ENCODE results near the gene LRRC8B.

Gene LRRC8B

DNA sequence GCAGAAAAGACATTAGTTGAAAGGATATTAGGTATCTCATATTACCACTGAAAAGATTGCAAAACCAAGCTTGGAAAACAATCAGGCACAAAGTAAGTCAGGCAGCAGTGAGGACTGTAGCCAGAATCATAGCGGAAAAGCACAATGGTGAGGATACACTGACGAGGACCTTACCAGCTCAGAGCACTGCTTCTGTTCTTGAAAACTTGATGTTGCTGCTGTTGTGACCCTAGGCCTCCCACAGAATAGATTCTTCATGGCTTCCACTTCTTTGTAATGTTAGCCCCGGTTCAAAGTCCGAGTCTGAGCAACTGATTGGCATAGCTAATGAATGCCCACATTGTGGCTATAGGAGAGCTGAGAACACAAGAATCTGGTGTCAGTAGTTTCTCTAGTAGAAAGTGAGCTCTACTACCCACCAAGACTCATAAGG, 63.1 kb downstream of the LRRC8B start:
- no peak for DNase-seq

DNA sequence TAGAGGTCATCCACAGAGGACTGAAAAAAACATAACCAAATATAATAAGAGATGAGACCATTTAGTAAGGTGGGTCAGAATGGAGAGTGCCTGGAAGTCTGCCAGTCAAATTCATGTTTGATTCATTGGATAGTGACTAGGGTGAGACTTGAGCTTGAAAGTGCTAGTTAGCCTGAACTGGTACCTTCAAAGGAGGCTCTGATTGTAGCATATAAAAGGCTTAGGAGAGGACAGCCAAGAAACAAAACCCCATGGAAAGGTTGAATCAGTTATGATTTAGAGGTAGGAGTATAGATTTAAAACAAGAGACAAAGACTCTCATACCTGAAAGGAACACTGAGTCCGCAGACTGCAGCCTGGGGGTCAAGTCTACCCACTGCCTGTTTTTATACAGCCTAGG, 63.9 kb downstream of the LRRC8B start:
- no peak for DNase-seq

DNA sequence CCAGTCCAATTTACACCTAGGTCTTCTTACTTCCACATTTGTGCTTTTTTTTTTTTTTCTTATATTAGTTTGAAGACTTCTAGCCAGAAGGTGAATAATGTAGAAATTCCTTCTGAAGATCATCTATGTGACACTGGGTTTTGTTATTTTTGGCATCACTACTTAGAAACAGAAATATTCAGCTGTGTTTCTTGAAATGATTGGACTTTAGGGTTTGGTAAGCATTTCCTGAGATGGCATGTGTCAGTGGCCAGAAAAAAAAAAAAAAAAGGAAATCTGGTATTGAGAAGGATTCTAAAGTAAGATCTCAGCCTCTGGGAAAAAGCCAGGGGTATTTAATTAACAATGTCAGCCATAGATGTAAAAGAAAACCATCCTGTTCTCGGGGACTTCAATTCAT, 64.9 kb downstream of the LRRC8B start:
- DNase-seq = no peak

DNA sequence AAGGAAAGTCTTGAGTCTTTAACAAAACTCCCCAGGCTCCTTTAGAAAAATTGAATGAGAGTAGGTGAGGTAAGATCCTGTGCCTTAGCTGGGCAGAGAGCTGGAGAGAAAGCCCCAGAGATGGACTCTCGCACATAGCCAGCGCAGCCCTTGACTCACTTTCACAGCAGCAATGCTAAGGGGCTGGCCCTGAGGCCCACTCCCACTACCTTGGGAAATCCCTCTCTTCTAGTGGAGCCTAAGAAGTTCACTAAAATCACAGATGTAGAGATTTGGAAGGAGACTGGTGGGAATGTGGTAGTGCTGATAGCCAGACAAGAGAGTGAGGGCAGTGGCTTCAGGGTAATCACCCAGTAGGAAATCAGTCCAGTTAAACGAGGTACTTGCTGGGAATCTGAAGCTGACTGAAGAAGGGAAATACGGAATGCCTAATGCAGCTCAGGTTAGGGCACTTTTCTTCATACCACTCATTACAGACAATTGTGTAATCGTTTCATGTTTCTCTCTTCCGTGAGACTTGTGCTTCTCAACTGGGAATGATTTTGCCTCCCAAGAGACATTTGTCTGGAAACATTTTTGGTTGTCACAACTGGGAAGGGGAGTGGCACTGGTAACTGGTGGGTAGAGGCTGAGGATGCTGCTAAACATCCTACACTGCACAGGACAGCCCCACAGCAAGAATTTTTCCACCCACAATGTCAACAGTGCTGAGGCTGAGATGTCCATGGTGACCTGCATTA, 65.9 kb downstream of the LRRC8B start:
- no peak for DNase-seq

DNA sequence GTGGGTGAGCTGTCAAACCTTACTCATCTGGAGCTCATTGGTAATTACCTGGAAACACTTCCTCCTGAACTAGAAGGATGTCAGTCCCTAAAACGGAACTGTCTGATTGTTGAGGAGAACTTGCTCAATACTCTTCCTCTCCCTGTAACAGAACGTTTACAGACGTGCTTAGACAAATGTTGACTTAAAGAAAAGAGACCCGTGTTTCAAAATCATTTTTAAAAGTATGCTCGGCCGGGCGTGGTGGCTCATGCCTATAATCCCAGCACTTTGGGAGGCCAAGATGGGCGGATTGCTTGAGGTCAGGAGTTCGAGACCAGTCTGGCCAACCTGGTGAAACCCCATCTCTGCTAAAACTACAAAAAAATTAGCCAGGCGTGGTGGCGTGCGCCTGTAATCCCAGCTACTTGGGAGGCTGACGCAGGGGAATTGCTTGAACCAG, 68.3 kb downstream of the LRRC8B start:
- peak; percentile 38 to 75 (median 60) for DNase-seq

DNA sequence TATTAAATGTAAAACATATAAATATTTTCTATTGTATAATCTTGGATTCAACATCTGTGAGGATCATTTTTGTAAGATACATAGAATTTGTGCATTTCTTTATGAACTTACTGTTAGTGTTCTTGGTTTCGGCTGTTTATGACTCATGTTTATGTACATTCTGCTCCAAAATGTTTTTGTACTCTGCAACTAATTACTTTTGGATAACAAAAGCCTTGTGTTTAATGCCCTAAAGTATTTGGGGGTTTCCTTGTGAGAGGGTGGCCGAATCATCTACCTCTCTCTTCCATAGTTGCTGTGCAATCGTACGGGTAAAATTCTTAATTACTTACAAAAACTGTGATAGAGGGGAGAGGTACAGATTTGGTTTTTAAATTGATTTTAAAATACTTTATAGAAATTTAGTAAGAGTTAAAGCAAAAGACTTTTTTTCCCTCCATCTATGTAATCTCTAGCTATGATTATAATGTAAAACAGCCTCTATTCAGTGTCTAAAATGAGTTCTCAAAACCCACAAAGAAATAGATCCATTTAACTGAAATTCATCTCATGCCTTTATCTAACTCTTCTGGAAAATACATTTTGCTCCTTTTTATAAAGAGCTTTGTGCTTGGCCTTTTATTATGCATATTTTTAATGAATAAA, 69.6 kb downstream of the LRRC8B start:
- no peak for DNase-seq

DNA sequence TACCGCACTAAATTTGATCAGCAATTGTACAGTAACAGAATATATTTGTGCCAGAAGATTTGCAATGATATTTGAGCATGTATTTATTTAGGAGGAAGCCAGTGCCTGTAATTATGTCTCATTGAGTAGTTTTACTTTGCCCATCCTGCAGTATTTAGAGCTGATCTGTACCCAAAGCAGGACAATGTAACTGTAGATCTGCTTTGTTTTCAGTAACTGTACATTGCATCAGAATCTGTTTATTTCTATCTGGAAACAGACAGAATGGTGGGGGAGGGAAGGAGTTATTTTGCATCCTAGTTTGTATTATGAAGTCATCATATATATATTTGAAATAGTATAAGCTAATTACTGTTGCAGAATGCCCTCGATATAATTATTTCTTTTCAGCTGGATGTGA, 72.1 kb downstream of the LRRC8B start:
- DNase-seq = no peak

DNA sequence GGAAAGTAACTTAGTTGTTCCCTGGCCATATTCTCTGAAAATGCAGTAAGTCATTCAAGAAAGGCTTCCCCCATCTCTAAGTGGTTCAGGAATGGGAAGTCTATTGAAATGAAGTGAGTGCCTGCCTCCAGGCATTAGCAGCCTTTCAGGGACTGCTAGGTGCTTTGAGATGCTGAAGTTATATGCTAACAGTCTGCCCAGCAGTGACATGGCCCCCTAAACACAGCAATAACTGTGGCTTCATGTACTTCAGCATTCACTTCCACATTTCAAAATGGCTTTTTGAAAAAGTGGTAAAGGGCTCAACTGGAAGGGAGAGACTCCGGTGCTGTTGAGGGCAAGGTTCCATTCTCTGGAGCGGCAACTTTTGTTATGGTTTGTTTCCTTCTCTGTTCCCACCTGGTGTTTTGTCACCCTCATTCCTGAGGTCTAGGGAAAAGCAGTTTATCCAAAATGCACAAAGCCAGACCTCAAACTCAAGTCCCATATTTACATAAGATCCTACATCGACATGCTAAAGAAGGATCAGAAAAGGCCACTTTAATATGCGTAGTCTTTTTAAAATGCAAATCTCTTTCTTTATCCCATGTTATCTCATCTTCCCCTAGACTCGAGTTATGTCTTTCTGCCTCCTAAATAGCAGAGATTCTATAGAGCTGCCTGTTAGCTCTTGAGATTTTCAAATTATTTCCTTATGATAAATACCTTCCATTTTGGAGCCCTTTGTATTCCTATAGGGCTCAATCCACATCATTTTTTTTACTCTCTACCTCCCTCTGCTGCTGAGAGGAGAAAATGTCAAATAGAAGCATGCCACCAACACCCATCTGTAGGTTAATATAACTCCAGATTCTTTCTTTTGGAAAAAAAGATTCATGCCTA, 74.1 kb downstream of the LRRC8B start:
- peak; percentile 19 to 62 (median 56) for DNase-seq

DNA sequence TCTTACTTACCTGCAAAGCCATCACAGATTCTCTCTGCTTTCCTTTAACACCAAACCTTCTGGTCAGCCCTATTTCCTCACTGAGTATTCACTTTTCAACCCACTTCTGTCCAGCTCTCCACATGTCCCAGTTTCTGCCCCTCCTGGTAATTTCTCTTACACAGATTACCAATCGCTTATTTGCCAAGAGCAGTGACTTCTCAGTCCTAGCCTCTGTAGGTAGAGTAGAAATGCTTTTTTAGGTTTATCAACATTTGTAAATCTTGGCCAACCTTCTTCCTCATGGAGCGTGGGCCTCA, 74.7 kb downstream of the LRRC8B start:
- DNase-seq = no peak

DNA sequence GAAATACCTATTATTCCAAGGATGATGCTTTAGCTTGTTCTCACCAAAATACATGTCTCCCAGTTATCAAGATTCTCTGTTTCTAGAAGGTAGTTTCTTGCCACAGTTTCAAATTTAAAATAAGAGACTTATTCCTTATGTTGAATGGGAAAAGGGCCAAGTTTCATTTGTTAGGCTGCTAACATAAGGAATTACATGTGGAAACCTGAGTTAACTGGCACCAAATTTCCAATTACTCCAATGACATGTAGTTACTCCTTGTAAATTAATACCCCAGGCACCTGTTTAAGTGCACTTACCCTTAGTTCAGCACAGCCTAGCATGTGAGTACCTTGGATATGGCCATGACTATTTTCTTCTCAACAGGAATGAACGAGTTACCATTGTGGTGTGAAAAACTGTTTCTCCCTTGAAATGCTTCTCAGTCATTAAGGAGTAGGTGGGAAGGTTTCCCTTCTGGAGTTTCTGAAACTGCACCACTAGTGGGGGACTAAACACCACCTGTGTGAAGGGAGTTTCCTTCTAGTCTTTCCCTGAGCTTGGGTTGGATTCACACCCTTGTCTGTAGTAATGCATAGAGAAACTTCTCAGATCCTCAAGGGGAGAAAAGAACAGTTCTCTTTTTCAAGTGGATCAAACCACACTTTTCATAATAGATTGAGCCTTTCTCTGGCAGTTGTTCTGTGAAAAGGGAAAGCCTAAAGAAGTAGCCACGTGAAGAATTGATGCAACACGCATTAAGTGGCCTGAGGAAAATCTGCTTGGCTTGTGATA, 76.0 kb downstream of the LRRC8B start:
- DNase-seq = peak in 3 of 4 experiments; percentile 8 to 41 (median 40)

DNA sequence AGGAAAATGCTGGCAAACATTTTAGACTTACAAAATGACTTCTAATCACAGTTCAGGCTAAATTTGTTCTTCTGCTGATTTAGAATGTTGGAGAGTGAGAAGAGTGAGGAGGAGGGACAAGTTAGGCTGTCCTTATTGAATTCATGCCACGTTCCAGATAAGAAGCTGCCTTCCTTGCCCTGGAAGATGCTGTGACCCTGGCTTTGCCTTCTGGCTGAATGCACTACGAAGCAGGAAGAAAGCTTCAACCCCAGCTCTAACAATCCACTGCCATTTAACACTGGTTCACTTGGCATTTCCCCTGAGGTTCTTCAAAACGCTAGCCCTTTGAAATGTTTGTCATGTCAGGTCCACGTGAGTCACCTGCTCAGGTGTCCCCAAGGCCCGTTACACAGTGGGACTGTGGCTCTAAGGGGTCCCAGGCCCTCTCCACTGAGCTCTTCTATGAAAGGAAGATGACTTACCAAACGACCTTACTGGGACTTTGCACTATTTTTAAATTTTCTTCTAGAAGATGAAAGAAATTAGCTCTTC, 78.3 kb downstream of the LRRC8B start:
- DNase-seq = no peak

DNA sequence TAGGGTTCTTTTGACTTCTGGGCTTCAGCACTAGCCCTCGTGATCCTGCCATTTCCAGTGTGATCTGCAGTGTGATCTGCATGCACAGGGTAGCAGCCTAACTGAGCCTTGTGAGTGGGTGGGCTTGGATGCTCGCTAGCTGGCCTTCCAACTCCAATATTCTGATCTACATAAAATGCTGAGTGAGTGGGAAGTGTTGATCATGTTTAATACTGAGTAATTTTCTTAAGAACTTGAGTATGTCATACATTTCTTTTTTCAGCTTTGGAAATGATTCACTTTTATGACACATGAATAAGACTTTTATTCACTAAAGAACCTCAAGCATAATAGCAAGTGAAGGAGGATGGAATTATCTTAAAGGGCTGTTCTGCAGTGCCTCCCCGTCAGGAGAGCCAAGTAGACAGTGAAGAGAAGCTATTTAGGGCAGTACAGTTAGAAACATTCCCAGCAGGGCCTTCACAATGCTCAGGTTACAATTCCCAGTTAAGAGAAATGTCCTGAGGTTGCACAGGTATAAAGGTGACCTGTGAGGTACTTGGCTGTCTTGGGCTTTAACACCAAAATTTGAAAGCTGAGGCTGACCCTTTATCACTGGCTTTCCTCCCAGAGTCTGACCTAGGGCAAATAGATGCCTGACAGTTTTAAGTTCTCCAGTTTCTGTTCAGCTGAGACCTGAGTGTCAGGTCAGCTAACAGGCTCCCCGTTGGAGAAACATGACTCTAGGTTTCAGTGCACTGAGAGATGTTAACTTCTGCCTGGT, 79.2 kb downstream of the LRRC8B start:
- peak in 1 of 4 experiments; percentile 9 for DNase-seq

DNA sequence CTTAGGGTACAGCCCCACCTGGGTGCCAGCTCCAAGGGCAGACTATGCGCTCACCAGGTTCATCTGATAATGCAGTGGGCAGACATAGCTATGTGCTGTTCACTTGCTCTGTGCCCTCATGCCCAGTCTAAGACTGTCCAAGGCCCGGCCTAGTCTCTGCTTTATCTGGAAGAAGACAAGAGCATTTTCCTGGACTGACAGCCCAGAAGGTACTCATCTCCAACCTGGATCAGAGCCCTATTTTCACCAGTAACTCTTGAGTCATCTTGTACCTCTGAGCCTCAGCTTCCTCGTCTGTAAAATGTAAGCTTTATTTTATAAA, 79.7 kb downstream of the LRRC8B start:
- no peak for DNase-seq

DNA sequence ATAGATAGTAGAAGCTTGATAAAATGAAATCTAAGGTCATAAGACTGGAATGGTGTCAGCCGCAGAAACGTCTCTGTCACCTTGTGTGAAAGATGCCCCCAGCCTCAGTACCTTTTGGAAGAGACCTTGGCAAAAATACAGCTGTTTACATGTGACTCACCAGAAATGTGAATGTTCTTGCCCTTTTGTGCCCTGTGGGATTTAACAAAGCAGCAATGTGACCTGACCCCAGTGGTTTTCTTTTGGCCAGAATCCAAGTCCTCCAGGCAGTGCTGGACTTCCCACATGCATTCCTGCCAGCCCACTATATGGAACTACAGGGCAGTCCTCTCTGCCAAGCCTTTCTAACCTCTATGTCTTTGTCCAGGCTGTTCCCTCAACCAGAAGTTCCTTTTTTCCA, 81.1 kb downstream of the LRRC8B start:
- peak; percentile 25 to 57 (median 50) for DNase-seq

DNA sequence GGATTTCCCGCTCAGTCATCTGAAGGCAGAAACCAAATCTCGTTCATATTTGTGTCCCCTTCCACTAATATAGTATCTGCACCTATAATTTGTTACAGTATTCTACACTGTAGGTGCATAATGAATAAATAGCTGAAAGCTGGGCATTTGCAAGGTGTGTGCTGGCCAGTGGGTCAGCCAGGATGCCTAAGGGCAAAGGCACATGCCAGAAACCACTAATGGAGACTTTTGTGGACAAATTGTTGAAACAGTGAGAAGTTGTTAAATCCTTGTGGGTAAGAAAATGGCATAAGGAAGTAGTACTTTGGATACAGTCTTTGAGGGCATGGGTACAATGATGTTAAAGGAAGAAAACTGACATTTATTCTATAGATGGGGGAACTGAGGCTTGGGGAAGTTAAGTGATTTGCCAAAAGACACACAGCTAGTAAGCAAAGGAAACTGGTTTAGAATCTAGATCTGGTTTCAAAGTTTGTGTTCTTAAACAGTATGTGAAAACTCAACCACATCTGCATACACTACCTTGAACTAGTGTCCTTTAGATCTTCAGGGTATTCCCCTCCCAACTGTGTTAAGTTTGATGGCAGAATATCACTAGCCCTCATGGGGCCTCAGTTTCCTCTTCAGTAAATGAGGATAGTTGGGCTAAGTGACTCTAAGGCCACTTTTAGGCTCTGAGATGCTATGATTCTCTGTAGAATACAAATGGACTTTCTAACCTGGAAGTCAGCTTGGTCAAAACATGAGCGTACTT, 81.8 kb downstream of the LRRC8B start:
- DNase-seq = no peak

DNA sequence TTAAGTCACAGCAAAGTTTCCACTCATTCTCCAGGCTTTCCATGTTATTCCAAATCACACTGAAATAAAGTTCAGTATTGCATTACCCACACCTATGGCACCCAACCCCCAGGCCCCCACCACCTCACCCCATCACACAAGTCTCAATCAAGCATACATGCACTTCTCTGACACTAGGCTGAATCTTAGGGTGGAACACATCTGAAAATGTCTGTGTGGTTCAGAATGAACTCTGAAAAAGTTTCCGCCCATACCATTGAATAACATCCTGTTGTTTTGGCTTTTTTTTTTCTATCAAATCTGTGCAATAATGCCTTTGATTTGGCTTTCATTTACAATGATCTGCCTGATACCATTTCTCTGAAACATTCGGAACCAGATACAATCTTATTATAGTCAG, 82.5 kb downstream of the LRRC8B start:
- no peak for DNase-seq

DNA sequence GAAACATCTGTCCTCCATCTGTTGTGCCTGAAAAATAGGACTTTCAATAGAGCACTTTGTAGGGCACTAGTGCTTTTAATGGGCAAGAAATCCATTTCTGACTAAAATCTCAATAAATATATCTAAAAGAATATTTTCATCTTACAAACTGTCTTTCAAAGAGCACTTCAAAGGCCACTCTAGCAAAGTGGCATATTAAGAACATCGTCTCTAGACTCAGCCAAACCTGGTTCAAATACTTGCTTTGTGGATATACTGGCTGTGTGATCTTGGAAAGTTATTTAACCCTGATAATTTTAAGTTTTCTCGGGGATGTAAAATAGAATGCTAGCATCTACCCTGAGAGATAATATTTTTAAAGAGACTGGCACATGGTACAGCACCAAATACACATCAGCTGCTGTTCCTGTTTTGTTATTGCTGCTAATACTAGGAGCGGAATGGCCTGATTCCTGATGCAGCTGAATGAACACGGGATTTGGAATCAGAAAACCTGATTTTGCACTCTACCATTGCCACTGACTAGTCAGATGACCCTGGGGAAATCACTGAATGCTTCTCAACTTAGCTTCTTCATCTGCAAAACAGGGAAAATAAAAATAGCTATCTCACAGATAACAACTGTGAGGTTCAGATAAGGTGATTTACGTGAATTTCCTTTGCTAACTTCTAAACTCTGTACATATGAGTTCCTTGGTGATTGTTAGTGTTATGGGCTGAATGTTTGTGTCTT, 83.1 kb downstream of the LRRC8B start:
- DNase-seq = no peak

DNA sequence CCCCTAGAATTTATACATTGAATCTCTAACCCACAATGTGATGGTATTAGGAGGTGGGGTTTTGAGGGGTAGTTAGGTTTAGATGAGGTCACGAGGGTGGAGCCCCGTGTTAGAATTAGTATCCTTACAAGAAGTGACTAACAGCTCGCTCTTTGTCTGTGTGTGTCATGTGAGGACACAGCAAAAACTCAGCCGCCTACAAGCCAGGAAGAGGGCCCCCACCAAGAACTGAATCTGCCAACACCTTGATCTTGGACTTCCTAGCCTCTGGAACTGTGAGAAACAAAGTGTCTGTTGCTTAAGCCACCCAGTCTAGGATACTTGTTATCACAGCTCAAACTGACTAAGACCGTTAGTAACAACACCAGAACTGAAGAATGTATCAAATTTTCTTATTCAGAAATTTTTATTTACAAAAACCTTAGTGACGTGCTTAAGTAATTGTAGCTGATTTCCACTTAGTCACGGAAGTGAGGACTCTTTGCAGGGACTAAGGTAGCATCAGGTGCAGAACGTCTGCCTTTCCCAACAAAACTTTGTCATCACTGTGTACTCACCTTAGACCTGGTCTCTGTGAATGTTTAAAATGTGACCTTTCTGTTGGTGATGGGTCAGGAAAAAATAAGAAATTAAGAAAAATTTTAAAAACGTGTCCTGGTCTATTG, 83.8 kb downstream of the LRRC8B start:
- no peak for DNase-seq

DNA sequence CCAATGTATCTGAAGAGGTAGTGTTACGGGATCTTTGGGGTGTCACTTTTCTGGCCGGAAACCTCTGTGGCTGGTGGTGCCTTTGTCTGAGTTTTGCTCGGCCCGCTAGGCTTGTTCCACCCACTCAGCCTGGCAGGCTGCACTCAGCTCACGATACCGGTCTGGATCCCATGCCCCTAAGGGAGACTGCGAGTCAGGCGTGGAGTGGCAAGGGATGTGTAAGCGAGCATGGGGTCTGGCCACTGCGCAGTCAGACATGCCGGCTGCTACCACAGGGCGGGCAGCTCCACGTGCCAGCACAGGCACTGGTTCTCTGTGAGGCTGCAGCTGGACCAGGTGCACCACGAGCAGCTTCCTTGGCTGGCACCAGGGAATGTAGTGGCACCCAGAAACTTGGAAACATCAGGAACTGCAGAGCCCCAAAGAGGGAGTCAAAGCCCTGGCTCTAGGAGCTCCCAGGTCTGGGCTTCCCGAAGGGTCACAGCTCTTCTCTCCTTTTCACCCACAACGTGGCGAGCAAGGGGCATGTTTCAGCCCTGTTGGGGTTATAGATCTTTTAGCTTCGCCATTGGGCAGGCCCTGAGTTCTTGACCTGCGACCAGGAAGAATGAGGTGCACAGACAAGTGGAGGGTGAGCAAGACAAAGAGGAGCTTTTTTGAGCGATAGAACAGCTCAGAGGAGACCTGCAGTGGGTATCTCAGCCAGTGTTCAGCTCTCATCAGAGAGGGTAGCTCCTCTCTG, 84.5 kb downstream of the LRRC8B start:
- DNase-seq = no peak
